ENCODE results near the gene RASGRF2.

The RASGRF2 gene

DNA sequence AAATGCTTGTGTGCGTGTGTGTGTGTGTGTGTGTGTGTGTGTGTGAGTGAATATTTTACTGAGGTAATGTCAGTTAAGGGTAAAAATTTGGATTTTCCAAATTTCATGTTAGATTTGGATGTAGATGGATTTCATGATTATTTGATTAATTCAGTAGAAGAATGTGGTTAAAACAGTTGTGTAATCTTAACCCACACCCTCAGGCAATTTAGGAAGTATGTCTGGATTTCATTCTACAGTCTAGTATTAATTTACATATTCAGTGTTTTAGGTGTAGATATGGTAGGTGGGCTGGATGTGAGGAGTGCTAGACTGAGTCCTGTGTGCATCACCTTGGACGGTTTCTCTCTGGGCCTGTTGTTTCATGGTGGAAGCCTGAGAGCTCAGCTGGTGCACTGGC lies 173.9 kb downstream of the RASGRF2 start:
- no peak for DNase-seq (ENCODE audit: low read depth, low spot score)

DNA sequence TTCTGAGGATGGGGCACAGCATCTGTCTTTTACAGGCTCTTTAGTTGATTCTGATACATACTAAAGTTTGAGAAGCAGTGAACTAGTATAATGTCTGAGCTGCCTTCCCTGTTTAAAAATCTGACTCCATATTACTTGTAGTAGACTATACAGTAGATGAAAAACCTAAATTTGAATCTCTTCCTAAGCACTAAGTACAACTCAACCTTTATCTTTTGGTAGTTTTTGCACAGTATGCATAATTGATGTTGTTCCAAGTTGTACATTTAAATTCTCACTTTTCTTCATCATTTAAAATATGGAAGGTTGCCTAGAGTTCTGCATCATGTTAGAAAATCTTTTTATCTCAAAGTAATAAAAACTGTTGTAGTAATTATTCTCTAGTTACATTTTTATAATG lies 174.4 kb downstream of the RASGRF2 start:
- no peak for DNase-seq (ENCODE audit: low read depth, low spot score)

DNA sequence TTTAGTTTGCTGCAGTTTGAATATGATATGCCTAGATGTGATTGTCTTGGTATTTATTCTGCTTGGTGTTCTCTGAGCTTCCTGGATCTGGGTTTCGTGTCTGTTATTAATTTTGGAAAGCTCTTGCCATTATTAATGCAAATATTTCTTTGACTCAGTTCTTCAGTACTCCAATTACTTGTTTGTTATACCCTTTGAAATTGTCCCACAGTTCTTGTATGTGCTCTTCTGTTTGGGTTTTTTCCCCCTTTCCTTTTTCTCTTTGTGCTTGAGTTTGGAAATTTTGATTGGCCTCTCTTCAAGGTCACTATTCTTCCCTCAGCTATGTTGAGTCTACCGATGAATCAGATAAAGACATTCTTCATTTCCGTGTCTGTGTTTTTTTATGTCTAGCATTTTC lies 176.4 kb downstream of the RASGRF2 start:
- no peak for DNase-seq (ENCODE audit: low read depth, low spot score)

DNA sequence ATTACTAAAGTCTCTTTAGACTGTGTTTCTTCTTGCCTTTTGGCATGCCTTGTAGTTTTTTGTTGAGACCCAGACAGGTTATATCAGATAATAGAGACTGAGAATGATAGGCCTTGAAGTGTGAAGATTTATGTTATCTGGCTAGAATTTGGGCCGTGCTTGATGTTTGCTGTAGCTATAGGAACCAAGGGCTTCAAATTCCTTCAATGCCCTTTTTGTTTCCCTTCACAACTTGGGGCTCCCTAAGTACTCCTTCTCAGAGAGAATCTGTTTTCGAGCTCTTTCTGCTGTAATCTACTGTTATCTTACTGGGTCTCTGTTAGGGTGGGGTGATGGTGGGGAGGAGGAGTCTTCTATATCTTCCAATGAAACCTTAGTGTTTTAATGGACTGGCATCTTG lies 177.7 kb downstream of the RASGRF2 start:
- DNase-seq (ENCODE audit: low read depth, low spot score), result no peak

DNA sequence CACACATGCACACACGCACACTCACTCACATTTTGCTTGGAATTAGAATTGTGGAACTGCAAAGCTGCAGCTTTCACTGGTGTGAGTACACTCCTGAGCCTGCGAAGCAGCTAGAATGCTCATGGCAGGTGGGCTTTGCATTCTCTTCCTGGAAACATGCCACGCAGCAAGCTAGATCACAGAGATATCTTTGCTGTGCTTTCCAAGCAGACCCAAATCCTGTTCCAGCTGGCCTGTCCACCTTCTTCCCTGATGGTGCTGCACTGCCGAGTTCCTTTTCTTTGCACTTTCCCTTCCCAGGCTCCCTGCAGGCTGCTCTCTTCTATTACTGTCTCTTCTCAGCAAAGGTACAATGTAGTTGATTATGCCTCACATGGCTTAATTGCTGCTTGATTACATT lies 180.3 kb downstream of the RASGRF2 start:
- peak; percentile 26 for DNase-seq (ENCODE audit: low read depth, low spot score)

DNA sequence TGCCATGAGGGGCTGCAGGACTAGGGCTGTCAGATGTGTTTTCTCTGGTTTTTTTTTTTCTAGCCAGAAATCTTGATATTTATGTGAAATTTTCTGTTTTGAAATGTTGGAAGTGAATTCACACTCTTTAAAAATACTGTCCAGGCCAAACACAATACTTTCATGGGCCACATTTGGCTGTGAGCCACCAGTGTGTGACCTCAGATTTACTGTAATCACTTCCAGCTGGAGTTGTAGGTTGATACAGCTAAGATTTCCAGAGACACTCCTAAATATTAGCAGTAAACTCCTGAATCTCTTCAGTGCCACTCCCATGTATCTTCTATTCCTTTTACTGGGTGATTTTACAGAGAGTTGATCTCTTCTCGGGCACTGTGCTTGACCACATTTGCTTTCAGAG lies 180.8 kb downstream of the RASGRF2 start:
- DNase-seq (ENCODE audit: low read depth, low spot score), result peak; percentile 70

DNA sequence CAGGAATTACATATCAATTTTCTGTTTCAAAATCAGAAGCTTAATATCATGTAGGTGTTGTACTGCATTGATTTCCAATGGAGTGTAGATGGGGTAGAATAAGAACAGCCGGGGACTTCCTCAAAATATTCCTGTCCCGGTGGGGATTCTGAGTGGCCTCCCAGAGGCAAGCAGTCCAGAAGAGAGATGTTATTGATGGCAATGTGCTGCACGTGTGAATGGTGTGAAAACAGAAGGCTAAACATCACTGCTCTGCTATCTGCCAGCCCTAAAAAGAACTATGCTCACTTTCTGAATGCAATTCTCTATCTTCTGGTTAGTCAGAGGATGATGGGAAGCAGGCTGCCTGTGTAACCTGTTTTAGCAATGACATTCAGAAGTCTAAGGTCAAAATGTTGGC lies 181.9 kb downstream of the RASGRF2 start:
- DNase-seq (ENCODE audit: low read depth, low spot score), result no peak

DNA sequence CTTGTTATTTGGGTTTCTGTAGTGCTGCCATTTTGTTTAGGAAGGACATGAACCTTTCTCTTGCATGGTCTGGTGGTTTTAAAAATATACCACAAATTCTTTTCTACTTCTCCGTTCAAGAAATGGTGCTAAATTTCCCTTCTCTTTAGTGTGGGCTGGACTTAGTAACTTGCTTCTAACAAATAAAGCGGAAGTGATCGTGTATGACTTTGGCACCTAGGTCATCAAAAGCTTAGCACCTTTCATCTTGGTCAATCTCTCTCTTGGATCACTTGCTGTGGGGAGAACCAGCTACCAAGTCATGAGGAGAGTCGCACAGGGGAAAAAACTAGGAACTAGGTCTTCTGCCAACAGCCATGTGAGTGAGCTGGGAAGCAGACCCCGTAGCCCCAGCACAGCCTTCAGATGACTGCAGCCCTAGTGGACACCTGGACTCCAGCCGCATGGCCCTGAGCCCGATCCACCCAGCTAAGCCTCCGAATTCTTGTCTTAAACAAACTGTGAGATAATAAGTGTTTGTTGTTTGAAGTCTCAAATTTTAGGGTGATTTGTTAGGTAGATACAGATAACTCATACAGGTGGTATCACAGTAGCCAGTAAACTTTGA lies 185.3 kb downstream of the RASGRF2 start:
- no peak for DNase-seq (ENCODE audit: low read depth, low spot score)

DNA sequence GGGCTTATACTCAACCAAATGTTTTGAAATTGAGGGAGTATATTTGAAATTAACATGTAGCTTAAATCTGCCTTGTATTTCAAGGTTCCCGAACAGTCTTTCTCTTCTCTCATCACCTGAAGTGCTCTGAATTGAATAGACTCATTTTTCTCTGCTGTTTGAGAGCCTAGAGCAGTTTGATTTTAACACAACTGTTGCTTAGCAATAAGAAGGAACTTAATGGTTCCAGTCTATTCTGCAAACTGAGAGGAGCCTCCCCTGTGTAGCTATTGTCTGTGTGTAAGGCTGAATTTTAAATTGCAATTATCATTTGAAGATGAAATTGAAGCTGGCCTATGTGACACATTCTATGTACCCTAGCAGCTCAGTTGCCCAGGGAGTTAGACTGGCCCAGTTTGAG lies 185.9 kb downstream of the RASGRF2 start:
- DNase-seq (ENCODE audit: low read depth, low spot score), result no peak

DNA sequence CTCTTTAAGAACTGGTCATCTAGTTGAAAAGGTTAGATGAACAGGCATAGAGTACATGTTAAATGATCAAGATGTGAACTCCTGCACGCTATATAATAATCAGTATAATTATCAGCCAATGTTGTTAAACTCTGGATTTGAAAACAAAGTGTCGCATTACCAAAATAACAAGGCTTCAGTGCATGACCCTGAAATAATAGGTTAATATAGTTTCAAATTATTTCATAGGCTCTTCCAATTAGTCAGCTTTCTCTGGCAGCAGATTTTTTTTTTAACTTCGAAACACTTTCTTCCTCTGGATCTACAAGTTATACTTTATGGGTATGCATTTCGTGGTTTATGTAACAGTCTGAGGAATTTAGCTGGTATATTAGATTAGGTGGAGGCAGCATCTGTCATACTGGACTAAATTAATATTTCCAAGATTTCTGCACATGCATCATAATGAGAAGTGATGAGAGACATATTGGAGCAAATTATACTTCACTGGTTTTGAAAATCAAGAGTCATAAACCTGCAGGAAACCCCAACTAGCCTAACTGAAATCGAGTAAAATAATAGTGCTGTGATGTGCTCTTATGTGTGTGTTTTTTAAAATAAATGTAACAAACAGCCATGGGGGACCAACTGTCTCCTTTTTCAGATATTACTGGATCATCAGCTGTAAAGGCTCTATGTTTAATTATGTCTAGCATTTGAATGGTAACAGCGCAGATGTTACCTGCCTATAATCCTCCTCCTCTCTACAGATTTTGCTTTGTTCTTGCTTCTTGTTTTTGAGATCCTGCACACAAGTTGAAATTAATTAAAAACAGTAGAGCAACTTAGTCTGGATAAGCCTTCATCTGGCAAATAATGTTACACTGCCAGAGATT lies 187.1 kb downstream of the RASGRF2 start:
- DNase-seq (ENCODE audit: low read depth, low spot score), result no peak

DNA sequence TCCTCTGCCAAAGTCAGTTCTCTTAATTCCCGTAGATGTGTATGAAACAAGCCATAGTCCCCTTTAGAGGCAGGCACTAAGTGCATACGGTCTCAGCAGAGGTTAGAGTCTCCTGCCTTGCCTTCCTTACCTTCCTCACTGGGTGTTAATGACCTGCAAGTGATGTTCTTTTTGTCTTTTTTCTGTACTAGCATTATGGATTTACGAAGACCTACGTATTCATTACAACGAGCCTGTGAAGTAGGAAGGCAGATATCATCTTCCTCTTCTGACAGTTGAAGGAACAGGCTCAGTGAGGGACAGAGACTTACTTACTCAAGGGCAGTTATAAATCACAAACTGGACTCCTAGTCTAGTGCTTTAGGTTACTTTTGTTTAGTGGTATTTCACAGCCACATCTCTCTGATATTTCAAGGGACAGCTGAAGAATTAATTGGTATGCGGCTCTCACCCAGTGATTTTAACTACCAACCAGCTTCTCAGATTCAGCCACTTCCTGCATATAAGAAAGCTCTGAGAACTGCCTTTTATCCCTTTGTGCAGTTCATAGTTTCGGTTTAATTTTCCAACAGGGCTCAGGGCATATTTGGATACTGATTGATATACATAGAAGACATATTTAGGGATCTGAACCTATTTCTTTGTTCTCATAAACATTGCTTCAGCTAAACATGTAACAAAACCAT lies 187.9 kb downstream of the RASGRF2 start:
- no peak for DNase-seq (ENCODE audit: low read depth, low spot score)

DNA sequence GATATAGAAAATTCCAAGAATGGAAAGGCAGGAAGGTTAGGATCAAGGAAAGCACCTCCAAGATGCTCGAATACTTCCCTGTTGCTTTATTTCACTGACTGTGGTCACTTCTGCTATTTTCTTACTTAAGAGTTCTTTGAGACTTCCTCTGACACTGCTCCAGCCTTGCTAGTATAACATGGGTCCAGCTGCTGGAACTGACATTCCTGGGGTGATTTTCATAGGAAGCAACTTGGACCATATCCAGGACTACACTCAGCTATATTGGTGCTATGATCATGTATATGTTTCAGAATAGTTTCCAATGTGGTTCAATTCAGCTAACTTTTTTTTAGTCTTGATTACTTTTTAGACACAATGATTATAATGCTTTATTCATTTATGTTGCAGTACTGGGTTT lies 191.4 kb downstream of the RASGRF2 start:
- peak; percentile 54 for DNase-seq (ENCODE audit: low read depth, low spot score)

DNA sequence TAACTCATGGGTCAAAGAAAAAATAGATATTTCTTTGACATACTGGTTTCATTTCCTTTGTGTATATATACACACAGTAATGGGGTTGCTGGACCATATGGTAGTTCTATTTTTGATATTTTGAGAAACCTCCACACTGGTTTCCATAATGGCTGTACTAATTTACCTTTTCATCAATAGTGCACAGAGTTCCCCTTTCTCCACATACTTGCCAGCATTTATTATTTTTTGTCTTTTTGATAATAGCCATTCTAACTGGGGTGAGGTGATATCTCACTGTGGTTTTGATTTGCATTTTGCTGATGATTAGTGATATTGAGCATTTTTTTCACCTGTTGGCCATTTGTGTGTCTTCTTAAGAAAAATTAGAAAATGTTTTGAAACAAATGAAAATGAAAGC lies 194.6 kb downstream of the RASGRF2 start:
- no peak for DNase-seq (ENCODE audit: low read depth, low spot score)

DNA sequence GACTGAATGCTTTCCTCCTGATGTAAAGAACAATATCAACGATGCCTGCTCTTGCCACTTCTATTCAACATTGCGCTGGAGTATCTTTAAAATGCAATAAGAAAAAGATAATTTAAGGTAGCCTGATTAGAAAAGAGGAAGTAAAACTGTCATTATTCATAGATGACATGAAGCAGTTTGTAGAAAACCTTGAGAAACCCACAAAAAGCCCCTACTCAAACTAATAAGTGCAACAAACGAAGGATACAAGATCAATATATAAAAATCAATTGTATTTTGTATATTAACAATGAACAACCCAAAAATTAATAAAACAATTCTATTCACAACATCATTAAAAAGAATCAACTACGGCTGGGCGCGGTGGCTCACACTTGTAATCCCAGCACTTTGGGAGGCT lies 196.6 kb downstream of the RASGRF2 start:
- DNase-seq (ENCODE audit: low read depth, low spot score), result no peak

DNA sequence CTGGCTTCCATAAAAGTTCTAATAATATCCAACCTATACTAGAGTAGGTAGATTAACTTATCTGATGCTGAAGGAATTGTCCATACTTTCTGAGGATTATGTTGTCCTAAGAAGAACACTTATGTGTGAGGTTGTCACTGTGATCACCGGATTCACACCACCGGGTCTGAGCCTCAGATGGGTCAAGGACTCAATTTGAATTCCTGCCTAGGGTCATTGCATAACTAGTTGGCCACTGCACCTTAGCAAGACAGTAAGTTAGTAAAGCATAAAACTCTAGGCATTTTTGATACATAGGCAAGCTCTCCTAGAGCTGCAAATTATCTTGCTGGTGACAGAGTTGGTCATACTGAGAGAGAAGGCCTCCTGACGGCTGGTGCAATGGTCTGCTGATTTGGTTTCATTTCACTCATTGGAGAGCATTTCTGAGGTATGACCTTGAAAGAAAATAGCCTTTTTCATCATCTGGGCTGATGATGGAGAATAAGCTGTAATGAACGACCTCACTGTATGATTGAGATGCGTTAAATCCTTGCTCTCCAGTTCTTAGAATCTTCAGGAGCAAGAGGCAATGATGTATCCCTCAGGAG lies 200.9 kb downstream of the RASGRF2 start:
- no peak for DNase-seq (ENCODE audit: low read depth, low spot score)

DNA sequence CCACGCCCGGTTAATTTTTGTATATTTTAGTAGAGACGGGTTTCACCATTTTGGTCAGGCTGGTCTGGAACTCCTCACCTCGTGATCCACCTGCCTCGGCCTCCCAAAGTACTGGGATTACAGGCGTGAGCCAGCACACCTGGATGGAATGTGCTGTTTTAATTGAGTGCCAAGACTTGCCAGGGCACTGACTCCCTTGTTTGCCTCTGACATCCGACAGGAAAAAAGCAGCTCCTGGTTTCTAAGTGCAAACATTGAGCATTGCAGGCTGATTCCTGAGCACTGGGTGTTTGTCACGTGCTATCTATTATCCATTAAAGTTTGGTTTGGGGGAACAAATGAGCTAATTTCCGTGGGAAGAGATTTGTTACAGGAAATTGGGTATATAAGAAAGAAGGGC lies 202.3 kb downstream of the RASGRF2 start:
- no peak for DNase-seq (ENCODE audit: low read depth, low spot score)

DNA sequence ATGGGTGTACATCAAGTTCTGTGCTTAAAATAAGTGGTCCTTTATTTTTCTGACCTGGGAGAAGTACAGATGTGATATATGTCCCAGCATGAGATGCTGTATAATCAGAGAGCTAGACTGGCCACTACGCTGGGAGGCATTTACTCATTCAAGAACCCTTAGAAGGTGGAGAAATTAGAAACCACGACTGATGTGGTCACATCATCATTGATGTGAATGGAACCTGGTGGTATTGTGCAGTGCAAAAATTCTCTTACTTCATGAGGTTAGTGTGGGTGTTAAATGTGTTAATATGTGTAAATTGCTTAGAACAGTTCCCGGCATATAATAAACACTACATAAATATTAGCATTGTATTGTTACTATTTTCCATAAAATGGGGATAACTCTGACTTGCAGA lies 203.5 kb downstream of the RASGRF2 start:
- peak; percentile 31 for DNase-seq (ENCODE audit: low read depth, low spot score)

DNA sequence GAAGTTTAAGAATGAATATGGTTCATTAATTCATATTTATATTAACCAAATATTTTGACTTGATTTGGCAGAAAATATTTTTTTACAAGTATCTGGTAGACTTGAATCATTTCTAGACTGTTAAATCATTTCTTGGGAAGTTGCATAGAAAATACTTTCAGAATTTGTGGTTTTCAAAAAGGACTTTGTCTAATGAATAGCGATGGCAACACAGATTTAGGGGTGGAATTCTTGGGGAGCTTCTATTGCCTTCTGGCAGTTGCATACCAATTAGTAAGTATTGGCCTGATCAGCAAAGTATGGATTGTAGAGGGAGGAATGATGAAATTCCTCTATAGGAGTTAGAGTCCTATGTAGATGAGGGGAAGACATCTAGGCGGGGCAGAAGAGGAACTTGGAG lies 204.3 kb downstream of the RASGRF2 start:
- DNase-seq (ENCODE audit: low read depth, low spot score), result peak; percentile 34

DNA sequence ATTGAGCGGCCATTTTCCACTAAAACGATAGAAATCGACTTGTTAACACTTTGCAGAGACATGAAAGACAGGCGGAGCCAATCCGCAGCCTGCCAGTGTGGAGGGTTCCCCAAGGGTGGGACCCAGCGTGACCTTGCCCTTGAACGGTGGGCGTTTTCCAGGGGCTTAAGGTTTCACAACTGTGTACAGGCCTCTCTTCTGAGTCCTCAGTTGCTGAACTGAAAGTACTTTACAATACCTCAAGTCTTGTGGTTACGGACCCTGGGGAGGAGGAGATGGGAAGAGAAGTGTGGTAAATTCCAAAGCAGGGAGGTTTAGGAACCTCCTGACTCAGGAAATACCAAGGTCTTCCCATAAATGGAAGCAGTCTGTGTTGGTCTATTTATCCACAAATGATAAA lies 204.8 kb downstream of the RASGRF2 start:
- peak; percentile 87 for DNase-seq (ENCODE audit: low read depth, low spot score)

DNA sequence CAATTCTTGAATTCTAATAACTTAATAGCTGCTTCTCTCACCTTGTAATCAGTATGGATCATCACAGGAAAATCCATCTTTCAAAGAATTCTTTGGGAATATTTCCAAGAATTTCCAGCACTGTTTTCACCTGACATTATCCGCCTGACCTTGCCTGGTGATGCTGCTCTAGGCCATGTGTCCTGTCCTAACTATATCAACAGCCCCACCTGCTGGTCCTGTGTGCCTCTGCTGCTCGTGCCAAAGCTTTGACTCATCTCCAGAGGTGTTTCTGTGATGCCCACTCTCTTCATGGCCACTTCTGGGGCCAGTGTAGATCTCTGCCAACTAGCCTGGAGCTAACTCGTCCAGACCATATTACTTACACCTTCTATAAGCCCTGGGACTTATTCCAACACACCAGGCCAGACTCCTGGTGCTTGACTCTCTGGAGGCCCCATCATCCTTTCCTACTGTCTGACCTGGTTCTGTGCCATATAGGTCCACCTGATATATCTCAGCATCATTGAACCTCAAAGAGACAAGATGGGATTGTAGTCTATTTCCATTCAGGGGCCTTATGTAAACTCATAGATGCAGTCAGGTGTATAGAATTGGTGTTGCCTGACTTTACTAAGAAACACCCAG lies 205.4 kb downstream of the RASGRF2 start:
- DNase-seq (ENCODE audit: low read depth, low spot score), result peak; percentile 89

DNA sequence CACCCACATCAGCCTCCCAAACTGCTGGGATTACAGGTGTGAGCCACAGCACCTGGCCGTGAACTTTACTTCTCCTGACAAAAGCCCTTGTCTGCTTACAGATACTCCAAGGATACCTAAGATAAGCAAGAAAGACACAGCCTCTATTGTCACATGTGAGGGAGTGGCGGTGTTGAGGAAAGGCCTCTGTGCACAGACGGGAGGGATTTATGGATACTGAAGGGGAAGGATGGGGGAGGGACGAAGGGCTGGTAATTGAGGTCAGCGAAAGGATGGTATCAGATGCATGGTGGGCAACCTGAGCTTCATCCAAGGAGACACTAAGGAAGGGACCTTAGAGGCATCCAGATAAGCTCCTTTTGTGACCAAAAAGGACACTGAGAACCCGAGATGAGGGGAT lies 206.3 kb downstream of the RASGRF2 start:
- no peak for DNase-seq (ENCODE audit: low read depth, low spot score)

DNA sequence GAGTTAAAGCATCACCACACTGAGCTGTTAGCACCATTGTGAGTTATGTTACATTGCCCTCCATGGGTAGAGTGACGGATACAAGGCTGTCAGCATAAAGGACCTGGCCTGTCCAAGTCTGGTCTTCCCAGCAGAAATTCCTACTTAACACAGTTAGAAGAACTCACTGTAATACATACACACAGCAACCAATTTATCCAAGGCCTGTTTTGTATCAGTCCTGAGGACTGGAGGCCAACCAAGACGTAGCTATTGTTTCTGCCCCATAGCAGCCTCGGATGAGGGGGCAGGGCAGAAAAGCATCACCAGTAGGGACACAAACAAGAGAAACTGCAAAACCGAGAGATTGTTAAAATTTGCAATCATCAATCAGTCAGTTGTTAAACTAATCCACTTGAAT lies 206.9 kb downstream of the RASGRF2 start:
- no peak for DNase-seq (ENCODE audit: low read depth, low spot score)

Data from astrocyte of the hippocampus (primary cell).